ENCODE measurements around the gene FAM156A. TPM values are rescaled to one million over a fixed set of nuclear protein-coding genes. Genes with fewer than 3 reads are reported as not detected.
"Not testable (repeated sequence)": the region's sequence is repeated elsewhere in the genome, so short reads cannot be mapped to it uniquely, and the experiment has no call there.

FAM156A gene
- total and polyA plus RNA-seq, 2 of the 8 experiments (the other 6 are each of a cell fraction or from before 2014, with no cell fraction given) = 11.7 to 13.6 TPM

DNA sequence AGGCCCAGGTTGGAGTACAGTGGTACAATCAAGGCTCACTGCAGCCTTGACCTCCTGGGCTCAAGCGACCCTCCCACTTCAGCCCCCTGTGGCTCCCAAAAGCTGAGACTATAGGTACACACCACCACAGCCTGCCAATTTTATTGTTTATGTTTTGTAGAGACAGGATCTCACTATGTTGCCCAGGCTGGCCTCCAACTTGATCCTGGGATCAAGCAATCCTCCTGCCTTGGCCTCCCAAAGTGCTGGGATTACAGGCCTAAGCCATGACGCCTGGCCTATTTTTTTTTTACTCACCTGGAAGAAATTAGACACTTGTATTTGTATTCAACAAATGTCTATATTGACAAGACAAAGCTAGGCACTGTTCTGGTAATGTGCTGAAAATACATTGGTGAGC is 25.1 kb downstream of the FAM156A start (continued):
- no peak for TF ChIP-seq BACH1 (IDR thresholded peaks at IDR 0.05; ENCODE audit: low read length)
- TF ChIP-seq CHD2 (IDR thresholded peaks at IDR 0.05; ENCODE audit: low read length) = no peak
- TF ChIP-seq, protein P1, sequence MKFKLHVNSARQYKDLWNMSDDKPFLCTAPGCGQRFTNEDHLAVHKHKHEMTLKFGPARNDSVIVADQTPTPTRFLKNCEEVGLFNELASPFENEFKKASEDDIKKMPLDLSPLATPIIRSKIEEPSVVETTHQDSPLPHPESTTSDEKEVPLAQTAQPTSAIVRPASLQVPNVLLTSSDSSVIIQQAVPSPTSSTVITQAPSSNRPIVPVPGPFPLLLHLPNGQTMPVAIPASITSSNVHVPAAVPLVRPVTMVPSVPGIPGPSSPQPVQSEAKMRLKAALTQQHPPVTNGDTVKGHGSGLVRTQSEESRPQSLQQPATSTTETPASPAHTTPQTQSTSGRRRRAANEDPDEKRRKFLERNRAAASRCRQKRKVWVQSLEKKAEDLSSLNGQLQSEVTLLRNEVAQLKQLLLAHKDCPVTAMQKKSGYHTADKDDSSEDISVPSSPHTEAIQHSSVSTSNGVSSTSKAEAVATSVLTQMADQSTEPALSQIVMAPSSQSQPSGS (IDR thresholded peaks at IDR 0.05; ENCODE audit: low read length) = no peak
- TF ChIP-seq SIN3A (conservative IDR thresholded peaks at IDR 0.05 in 1 of 2, IDR thresholded peaks at IDR 0.05 in 1 of 2; ENCODE audit: low read depth in 1 of 2, low read length in 2 of 2) = no peak

DNA sequence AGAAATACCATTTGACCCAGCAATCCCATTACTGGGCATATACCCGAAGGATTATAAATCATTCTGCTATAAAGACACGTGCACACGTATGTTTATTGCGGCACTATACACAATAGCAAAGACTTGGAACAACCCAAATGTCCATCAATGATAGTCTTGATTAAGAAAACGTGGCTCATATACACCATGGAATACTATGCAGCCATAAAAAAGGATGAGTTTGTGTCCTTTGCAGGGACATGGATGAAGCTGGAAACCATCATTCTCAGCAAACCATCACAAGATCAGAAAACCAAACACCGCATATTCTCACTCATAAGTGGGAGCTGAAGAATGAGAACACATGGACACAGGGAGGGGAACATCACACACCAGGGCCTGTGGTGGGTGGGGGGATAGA is 28.1 kb downstream of the FAM156A start:
- H3K27ac ChIP-seq (ENCODE audit: low read depth, low read length); H3K4me1 ChIP-seq (replicated peaks in 1 of 4; ENCODE audit: control insufficient read depth in 3 of 4, insufficient read depth in 4 of 4, low read length in 3 of 4); H4K8ac ChIP-seq (ENCODE audit: extremely low read depth, insufficient read depth, low read length); H3K4me2 ChIP-seq (ENCODE audit: insufficient read depth in 1 of 2, low read depth in 2 of 2, low read length in 2 of 2); H3K27me3 ChIP-seq (replicated peaks in 1 of 4; ENCODE audit: control insufficient read depth in 3 of 4, extremely low read depth in 1 of 4, insufficient read depth in 3 of 4, low read length in 3 of 4); H3K23ac ChIP-seq (ENCODE audit: insufficient read length); H2BK20ac ChIP-seq (ENCODE audit: low read length); H2BK120ac ChIP-seq (replicated peaks; ENCODE audit: low read depth, low read length); H3K56ac ChIP-seq (replicated peaks; ENCODE audit: insufficient read length, low read depth, low read length); H3K4me3 ChIP-seq (ENCODE audit: extremely low read depth in 1 of 4, insufficient read depth in 2 of 4, low read depth in 3 of 4, low read length in 4 of 4); H3K23me2 ChIP-seq (ENCODE audit: low read depth, low read length); H2BK12ac ChIP-seq (ENCODE audit: low read depth, low read length); H3K9me3 ChIP-seq (ENCODE audit: insufficient read depth in 2 of 2, low read depth in 1 of 2, low read length in 1 of 2); H2AFZ ChIP-seq (ENCODE audit: low read length); H3K4ac ChIP-seq (replicated peaks; ENCODE audit: insufficient read length, low read depth, low read length); FAIRE-seq; H2AK5ac ChIP-seq (ENCODE audit: low read depth, low read length); H3K18ac ChIP-seq (ENCODE audit: extremely low read depth, low read length); H4K91ac ChIP-seq (replicated peaks; ENCODE audit: insufficient read length, low read length); H3K9ac ChIP-seq (replicated peaks in 1 of 4; ENCODE audit: extremely low read depth in 1 of 4, low read depth in 3 of 4, low read length in 3 of 4); H4K20me1 ChIP-seq (replicated peaks in 1 of 2; ENCODE audit: control insufficient read depth in 1 of 2, insufficient read depth in 2 of 2, low read length in 2 of 2); DNase-seq (ENCODE audit: low read depth in 1 of 2, low spot score in 2 of 2); H3K14ac ChIP-seq (ENCODE audit: insufficient read length); H2BK5ac ChIP-seq (ENCODE audit: low read depth, low read length); H2BK15ac ChIP-seq (ENCODE audit: low read length); H3K36me3 ChIP-seq (ENCODE audit: control insufficient read depth in 2 of 4, insufficient read depth in 4 of 4, low read length in 3 of 4); CTCF ChIA-PET (ENCODE audit: partially characterized antibody); H3K79me1 ChIP-seq (ENCODE audit: low read depth, low read length); H4K5ac ChIP-seq (ENCODE audit: insufficient read length, low read depth, low read length); H3K79me2 ChIP-seq (ENCODE audit: control insufficient read depth in 1 of 2, insufficient read depth in 2 of 2, low read length in 2 of 2): not testable (repeated sequence)
- 79% methylated on average over 6 of the region's 6 CpGs; no CpG with 5 or more reads in 1 of the 2 experiments for WGBS, 2 experiments (ENCODE audit: extremely low coverage in 1 of 2, insufficient coverage in 1 of 2, insufficient read length in 1 of 2, insufficient replicate concordance in 2 of 2, low coverage in 1 of 2, low lambda C conversion rate in 2 of 2, missing lambda C conversion rate in 1 of 2)
- POLR2A ChIA-PET (ENCODE audit: partially characterized antibody) = interaction anchor here (1.5 kb wide), 1 partner anchor 148 kb away, joined by 4 read pairs; no protein-coding TSS in a partner anchor
